ENCODE measurements around the gene HIVEP1.
"Not testable (repeated sequence)": the region's sequence is repeated elsewhere in the genome, so short reads cannot be mapped to it uniquely, and the experiment has no call there.

The HIVEP1 gene

GRCh38 chr6:12094689-12095088, 82.6 kb downstream of the HIVEP1 start:
- DNase-seq = no peak

GRCh38 chr6:12096342-12096741, 84.2 kb downstream of the HIVEP1 start:
- DNase-seq = no peak

GRCh38 chr6:12097791-12098190, 85.7 kb downstream of the HIVEP1 start:
- DNase-seq = no peak

DNA sequence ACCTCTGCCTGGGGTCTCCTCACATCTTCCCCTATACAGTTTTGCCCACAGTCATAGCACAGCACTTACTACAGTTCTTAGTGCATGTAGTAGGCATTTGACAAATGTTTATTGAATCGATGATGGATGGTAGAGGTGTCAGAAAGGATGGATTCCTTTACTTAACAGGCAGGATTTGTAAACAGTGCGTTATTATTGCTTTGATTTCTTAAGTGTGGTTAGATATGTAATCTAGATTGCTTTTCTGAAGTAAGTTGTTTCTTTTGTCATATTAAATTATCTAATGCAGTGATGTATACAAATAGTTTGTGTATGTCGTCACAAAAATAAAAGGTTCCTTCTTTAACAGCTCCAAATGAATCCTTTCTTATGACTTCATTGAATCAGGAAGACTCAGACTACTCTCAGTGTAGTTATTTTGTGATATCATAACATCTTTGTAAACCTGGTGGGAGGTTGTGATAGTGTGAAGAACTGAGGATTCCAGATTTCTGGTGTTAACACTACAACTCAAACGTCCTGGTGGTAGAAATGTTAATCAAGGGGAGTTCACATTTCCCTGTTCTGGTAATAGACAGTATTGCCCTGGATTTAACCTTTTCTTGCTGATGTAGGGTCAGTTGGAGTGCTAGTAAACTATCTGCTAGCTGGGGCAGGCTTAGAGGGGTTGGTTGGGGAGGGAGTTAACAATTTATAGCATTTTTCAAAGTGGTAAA, 87.7 kb downstream of the HIVEP1 start:
- no peak for DNase-seq

DNA sequence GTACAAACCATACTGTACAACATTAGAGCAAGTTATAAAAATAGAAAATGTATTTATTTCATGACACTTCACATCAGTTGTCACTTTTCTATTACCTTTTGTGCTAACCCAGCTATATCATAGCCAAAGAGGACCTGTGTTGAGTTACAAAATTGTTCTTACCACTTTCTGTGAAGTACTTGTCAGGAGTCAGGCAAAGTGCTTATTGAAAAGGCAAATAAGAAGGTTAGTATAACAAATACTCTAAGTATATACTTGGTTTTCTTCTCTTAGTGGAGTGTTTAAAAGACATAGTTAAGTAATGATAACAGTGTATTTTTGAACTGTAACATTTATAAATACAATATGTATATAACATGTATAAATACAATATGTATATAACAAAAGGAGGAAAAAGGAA, 88.9 kb downstream of the HIVEP1 start:
- no peak for DNase-seq

DNA sequence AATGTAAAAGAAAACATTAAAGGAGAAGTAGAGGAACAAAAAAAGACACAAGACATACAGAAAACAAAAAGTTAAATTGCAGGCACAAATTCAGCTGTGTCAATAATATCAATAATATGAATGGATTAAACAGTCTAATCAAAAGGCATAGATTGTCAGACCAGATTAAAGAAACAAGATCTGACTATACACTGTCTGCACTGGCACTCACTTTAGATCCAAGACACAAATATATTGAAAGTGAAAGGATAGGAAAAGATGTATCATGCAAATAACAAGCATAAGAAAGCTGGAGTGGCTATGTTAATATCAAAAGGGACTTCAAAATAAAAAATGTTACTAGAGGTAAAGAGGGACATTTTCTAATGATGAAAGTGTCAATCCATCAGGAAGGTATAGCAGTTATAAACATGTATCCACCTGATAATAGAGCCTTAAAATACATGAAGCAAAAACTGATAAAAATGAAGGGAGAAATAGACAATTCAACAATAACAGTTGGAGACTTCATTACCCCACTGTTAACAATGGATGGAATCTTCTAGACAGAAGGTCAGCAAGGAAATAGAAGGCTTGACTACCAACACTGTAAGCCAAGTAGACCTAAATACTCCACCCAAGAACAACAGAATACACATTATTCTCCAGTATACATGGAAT, 89.7 kb downstream of the HIVEP1 start:
- DNase-seq = no peak

DNA sequence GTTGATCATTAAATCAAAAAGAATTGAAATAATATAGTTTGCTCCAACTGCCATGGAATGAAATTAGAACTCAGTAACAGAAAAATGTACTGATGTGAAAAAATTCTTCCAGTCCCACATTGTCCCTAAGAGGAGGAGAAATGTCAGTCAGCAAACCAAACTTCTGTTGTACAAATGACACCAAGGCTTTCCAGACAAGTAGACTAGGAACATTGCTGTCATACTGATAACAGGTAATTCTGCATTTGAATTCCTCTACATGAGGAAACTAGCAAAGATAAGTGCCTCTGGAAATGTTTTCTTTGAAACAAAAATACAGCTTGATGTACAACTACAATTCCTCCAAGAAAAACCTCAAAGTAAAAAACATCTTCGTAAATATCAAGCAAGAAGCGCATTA, 90.2 kb downstream of the HIVEP1 start:
- DNase-seq = no peak

- no peak for DNase-seq
These were observed 91.0 kb downstream of the HIVEP1 start for GRCh38 chr6:12103158-12103557.

- DNase-seq = no peak
These were observed 93.2 kb downstream of the HIVEP1 start for GRCh38 chr6:12105271-12105670.

DNA sequence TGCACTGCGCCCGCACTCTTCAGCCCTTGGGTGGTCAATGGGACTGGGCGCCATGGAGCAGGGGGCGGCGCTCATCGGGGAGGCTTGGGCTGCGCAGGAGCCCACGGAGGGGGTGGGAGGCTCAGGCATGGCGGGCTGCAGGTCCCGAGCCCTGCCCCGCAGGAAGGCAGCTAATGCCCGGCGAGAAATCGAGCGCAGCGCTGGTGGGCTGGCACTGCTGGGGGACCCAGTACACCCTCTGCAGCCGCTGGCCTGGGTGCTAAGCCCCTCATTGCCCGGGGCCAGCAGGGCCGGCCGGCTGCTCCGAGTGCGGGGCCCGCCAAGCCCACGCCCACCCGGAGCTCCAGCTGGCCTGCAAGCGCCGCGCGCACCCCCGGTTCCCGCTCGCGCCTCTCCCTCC, 96.3 kb downstream of the HIVEP1 start:
- DNase-seq = not testable (repeated sequence)

DNA sequence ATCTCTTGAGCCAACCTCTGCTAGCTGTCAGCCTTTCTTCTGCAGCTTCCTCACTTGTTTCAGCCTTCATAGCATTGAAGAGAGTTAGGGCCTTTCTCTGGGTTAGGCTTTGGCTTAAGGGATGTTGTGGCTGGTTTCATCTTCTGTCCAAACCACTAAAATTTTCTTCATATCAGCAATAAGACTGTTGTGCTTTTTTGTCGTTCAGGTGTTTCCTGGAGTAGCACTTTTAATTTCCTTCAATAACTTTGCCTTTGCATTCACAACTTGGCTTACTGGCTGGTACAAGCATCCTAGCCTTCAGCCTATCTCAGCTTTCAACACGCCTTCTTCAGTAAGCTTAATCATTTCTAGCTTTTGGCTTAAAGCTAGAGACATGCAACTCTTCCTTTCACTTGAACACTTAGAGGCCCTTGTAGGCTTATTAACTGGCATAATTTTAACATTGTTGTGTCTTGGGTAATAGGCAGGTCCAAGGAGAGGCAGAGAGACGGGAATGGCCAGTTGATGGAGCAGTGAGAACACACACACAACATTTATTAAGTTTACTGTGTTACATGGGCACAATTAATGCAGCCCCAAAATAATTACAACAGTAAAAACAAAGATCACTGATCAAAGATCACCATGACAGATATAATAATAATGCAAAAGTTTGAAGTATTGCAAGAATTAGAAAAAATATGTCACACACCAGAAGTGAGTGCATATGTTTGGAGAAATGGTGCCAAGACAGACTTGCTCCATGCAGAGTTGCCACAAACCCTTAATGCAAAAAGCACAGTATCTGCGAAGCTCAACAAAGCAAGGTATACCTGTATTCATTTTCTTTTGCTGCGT, 98.6 kb downstream of the HIVEP1 start:
- no peak for DNase-seq

GRCh38 chr6:12111363-12111670, 99.2 kb downstream of the HIVEP1 start:
- no peak for DNase-seq

GRCh38 chr6:12112540-12113189, 100.6 kb downstream of the HIVEP1 start:
- no peak for DNase-seq

- no peak for DNase-seq
These were observed 101.1 kb downstream of the HIVEP1 start for GRCh38 chr6:12113190-12113577.

DNA sequence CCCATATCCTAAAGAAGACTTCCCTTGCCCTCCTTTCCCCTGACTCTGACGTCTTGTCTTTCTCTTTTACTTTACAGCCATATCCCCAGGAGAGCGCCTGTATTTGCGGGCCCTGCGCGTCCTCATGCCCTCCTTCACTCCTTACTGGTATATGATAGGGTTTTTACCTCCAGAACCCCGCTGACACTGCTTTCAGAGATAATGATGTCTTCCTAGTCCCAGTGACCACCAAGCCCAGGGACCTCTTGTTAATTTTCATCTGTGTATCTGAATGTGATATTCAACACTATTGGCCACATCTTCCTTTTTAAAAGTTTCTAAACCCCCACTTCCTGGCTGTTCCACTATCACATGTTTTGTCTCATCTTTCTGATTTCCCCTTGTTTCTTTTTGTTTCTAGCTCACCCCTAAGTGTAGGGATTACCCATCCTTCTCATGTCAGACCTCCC, 102.0 kb downstream of the HIVEP1 start:
- no peak for DNase-seq

GRCh38 chr6:12115001-12115400, 102.9 kb downstream of the HIVEP1 start:
- DNase-seq = no peak

GRCh38 chr6:12115492-12115891, 103.4 kb downstream of the HIVEP1 start:
- DNase-seq = no peak

DNA sequence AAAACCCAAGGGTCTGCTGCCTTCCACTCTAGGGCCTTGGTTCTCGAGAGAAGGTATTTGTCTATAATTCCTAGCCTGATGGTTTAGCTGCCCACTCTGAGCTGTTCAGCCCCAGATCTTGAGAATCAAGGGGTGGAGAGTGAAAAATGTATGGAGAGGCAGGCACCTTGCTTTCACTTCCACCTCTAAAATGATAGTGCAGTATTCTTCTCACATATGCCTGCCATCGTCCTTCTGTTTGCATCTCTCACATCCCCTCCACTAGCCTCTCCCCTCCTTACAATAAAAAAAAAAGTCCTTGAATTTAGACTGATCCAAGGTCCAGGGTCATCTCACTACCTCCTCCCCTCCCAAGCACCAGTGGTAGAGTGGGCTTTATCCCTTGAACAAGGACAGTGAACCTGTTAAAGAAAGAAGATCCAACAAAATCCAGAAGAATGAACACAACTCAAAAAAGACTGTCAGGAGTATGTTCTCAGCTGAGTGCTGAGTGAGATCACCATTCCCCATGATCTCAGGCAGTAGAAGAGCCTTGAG, 104.2 kb downstream of the HIVEP1 start:
- no peak for DNase-seq

GRCh38 chr6:12116978-12117377, 104.9 kb downstream of the HIVEP1 start:
- no peak for DNase-seq

DNA sequence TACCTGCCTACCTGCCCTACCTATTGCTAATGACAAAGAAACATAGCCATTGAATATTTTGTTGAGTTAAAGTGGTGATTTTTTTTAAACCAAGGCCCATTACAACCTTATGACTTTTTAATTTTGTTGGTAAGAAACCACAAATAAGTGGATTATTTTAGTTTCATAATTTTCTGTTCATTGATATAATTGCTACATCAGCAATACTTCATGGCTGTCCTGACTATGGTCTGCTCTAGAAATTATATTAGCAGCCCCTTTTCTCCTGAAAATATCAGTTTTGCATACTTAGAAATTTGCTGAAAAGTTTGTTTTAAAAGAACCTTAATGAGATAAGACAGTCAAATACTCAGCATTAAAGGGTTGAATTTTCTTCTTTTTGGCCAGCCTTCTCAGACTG, 106.5 kb downstream of the HIVEP1 start:
- no peak for DNase-seq

- no peak for DNase-seq
These were observed 107.0 kb downstream of the HIVEP1 start for GRCh38 chr6:12119085-12119588.

DNA sequence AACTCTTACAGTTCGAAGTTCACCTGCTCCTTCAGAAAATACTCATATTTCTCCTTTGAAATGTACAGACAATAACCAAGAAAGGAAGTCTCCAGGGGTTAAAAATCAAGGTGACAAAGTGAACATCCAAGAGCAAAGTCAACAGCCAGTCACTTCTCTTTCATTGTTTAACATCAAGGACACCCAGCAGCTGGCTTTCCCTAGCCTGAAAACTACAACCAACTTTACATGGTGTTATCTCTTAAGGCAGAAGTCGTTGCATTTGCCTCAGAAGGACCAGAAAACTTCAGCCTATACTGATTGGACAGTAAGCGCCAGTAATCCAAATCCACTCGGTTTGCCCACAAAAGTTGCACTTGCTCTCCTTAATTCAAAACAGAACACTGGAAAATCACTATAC, 113.3 kb downstream of the HIVEP1 start:
- no peak for DNase-seq

- no peak for DNase-seq
These were observed 113.9 kb downstream of the HIVEP1 start for GRCh38 chr6:12126051-12126450.
